DLD1 (cell line): ENCODE data around the gene ZNF581.

ENCODE experiments used
- in situ Hi-C: cut with HindIII; loops from 2 replicates; pipeline ENCODE4 v1.10.0; 2017; ENCODE audit warnings: low sequenced_read_pairs

Gene ZNF581

GRCh38 chr19:55660404-55660803, 17.0 kb downstream of the ZNF581 start:
- in situ Hi-C loops, result no loop called here

GRCh38 chr19:55660991-55661390, 17.5 kb downstream of the ZNF581 start:
- in situ Hi-C loops, result no loop called here

- in situ Hi-C loops, result no loop called here
These were observed 18.4 kb downstream of the ZNF581 start for GRCh38 chr19:55661826-55662225.

GRCh38 chr19:55663846-55664536, 20.5 kb downstream of the ZNF581 start:
- in situ Hi-C loops, result no loop called here

- in situ Hi-C loops, result no loop called here
These were observed 23.0 kb downstream of the ZNF581 start for GRCh38 chr19:55666343-55667005.

- in situ Hi-C loops, result no loop called here
These were observed 23.5 kb downstream of the ZNF581 start for GRCh38 chr19:55667006-55667381.

GRCh38 chr19:55667511-55667910, 24.1 kb downstream of the ZNF581 start:
- in situ Hi-C loops, result no loop called here

GRCh38 chr19:55667958-55668357, 24.5 kb downstream of the ZNF581 start:
- in situ Hi-C loops, result no loop called here

GRCh38 chr19:55668603-55669348, 25.3 kb downstream of the ZNF581 start:
- in situ Hi-C loops, result no loop called here

- in situ Hi-C loops, result no loop called here
These were observed 26.2 kb downstream of the ZNF581 start for GRCh38 chr19:55669418-55670279.

- in situ Hi-C loops, result no loop called here
These were observed 27.0 kb downstream of the ZNF581 start for GRCh38 chr19:55670280-55671053.

- in situ Hi-C loops, result no loop called here
These were observed 27.6 kb downstream of the ZNF581 start for GRCh38 chr19:55671054-55671378.

- in situ Hi-C loops, result no loop called here
These were observed 29.0 kb downstream of the ZNF581 start for GRCh38 chr19:55672418-55672817.

- in situ Hi-C loops, result no loop called here
These were observed 30.0 kb downstream of the ZNF581 start for GRCh38 chr19:55673465-55673864.

GRCh38 chr19:55673889-55674288, 30.4 kb downstream of the ZNF581 start:
- in situ Hi-C loops, result no loop called here

GRCh38 chr19:55674459-55674840, 31.0 kb downstream of the ZNF581 start:
- in situ Hi-C loops, result no loop called here

- in situ Hi-C loops, result no loop called here
These were observed 31.6 kb downstream of the ZNF581 start, which contains the start of gene EPN1 for GRCh38 chr19:55674841-55675660. EPN1 (plus strand) TSS chr19:55675226; CDS start chr19:55678628, 3,402 bp downstream.

- in situ Hi-C loops, result no loop called here
These were observed 32.4 kb downstream of the ZNF581 start for GRCh38 chr19:55675661-55676354.

GRCh38 chr19:55676383-55676782, 32.9 kb downstream of the ZNF581 start:
- in situ Hi-C loops, result no loop called here
